Neural progenitor cell (in vitro differentiated cells): ENCODE data around the gene DCC.

Source experiments
- CTCF ChIP-seq: fragments of 200-600 bp; sonication (generic); IDR thresholded peaks from 2 replicates; pipeline ENCODE4 v1.5.1; 2017; ENCODE audit warnings: antibody characterized with exemption, mild to moderate bottlenecking
- EZH2phosphoT487 ChIP-seq: fragments of 200-600 bp; sonication (generic); IDR thresholded peaks from 2 replicates; pipeline ENCODE4 v1.6.1; 2017; ENCODE audit warnings: antibody characterized with exemption

- TF ChIP-seq CTCF, result no peak
- TF ChIP-seq EZH2phosphoT487, result no peak
Measured at GRCh38 chr18:52572036-52573000, 232.3 kb downstream of the DCC start.
